ENCODE data around the gene GRB10. TPM values are rescaled to one million over a fixed set of nuclear protein-coding genes. Genes with fewer than 3 reads are reported as not detected.

The GRB10 gene
- polyA plus RNA-seq, 2 of the 4 experiments (the other 2 are of a cell fraction) = 23.2 to 37.0 TPM

GRCh38 chr7:50696810-50697582 lies 85.7 kb downstream of the GRB10 start:
- no peak overlapping the region for H3K27ac ChIP-seq
- ChIA-PET CTCF (interaction anchor here (0.6 to 2.6 kb wide), 5 partner anchors 52 to 464 kb away, joined by 3 to 10 read pairs (median 3); no protein-coding TSS in a partner anchor), POLR2A (no interaction called here)
- FAIRE-seq (no peak), DNase-seq (ENCODE audit: low read depth in 1 of 2, low spot score in 1 of 2) (peak in 1 of 2 experiments; percentile 41), ATAC-seq (peak; percentile 77; a peak in 4 of 6 replicates)
- WGBS (ENCODE audit: missing lambda C conversion rate) = 84% methylated on average over 3 of the region's 3 CpGs
- H3K9me3 ChIP-seq = no peaks in the 10 kb centered on the region
- H3K4me2 ChIP-seq = no peak overlapping the region
- no peak for TF ChIP-seq GATA3 (IDR thresholded peaks at IDR 0.05; ENCODE audit: borderline replicate concordance)
- TF ChIP-seq SMC3 (IDR thresholded peaks at IDR 0.05) = peak; percentile 65
- TF ChIP-seq MYC (IDR thresholded peaks at IDR 0.05; ENCODE audit: borderline replicate concordance, low read length) = no peak
- no peak for TF ChIP-seq RNF2 (IDR thresholded peaks at IDR 0.05; ENCODE audit: borderline replicate concordance, low read depth)
- TF ChIP-seq, protein P1, sequence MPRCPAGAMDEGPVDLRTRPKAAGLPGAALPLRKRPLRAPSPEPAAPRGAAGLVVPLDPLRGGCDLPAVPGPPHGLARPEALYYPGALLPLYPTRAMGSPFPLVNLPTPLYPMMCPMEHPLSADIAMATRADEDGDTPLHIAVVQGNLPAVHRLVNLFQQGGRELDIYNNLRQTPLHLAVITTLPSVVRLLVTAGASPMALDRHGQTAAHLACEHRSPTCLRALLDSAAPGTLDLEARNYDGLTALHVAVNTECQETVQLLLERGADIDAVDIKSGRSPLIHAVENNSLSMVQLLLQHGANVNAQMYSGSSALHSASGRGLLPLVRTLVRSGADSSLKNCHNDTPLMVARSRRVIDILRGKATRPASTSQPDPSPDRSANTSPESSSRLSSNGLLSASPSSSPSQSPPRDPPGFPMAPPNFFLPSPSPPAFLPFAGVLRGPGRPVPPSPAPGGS (IDR thresholded peaks at IDR 0.05) = no peak
- TF ChIP-seq MAFK (IDR thresholded peaks at IDR 0.05; ENCODE audit: partially characterized antibody) = no peak
- TF ChIP-seq, protein P2, sequence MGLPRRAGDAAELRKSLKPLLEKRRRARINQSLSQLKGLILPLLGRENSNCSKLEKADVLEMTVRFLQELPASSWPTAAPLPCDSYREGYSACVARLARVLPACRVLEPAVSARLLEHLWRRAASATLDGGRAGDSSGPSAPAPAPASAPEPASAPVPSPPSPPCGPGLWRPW (IDR thresholded peaks at IDR 0.05) = no peak
- no peak for TF ChIP-seq CHD4 (IDR thresholded peaks at IDR 0.05; ENCODE audit: borderline replicate concordance)
- TF ChIP-seq EHMT2 (IDR thresholded peaks at IDR 0.05; ENCODE audit: low read depth) = no peak
- TF ChIP-seq JUNB (IDR thresholded peaks at IDR 0.05) = no peak
- TF ChIP-seq, protein P3, sequence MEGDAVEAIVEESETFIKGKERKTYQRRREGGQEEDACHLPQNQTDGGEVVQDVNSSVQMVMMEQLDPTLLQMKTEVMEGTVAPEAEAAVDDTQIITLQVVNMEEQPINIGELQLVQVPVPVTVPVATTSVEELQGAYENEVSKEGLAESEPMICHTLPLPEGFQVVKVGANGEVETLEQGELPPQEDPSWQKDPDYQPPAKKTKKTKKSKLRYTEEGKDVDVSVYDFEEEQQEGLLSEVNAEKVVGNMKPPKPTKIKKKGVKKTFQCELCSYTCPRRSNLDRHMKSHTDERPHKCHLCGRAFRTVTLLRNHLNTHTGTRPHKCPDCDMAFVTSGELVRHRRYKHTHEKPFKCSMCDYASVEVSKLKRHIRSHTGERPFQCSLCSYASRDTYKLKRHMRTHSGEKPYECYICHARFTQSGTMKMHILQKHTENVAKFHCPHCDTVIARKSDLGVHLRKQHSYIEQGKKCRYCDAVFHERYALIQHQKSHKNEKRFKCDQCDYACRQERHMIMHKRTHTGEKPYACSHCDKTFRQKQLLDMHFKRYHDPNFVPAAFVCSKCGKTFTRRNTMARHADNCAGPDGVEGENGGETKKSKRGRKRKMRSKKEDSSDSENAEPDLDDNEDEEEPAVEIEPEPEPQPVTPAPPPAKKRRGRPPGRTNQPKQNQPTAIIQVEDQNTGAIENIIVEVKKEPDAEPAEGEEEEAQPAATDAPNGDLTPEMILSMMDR (IDR thresholded peaks at IDR 0.05) = peak; percentile 49
- TF ChIP-seq ZFP36 (IDR thresholded peaks at IDR 0.05; ENCODE audit: borderline replicate concordance, partially characterized antibody) = no peak
- TF ChIP-seq, protein P4, sequence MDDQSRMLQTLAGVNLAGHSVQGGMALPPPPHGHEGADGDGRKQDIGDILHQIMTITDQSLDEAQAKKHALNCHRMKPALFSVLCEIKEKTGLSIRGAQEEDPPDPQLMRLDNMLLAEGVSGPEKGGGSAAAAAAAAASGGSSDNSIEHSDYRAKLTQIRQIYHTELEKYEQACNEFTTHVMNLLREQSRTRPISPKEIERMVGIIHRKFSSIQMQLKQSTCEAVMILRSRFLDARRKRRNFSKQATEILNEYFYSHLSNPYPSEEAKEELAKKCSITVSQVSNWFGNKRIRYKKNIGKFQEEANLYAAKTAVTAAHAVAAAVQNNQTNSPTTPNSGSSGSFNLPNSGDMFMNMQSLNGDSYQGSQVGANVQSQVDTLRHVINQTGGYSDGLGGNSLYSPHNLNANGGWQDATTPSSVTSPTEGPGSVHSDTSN (IDR thresholded peaks at IDR 0.05) = no peak
- no peak for TF ChIP-seq HOXB5 (CRISPR knock-in tag; IDR thresholded peaks at IDR 0.05)
- no peak for TF ChIP-seq POLR2AphosphoS2 (conservative IDR thresholded peaks at IDR 0.05; ENCODE audit: low read length)
- TF ChIP-seq BHLHE40 (IDR thresholded peaks at IDR 0.05; ENCODE audit: low read depth, low read length) = no peak
- TF ChIP-seq RAD21 (conservative IDR thresholded peaks at IDR 0.05 in 1 of 2, IDR thresholded peaks at IDR 0.05 in 1 of 2) = peak; percentile 47 to 61
- H3K4me3 ChIP-seq = no peak overlapping the region
- H3K4me1 ChIP-seq = 0 out of 3 replicates have a peak, but pooled peaks cover 4% of the 10 kb centered on the region

- no peak for DNase-seq (ENCODE audit: low read depth in 1 of 2, low spot score in 1 of 2)
- Histone ChIP-seq H3K9me3 (no peaks in the 10 kb centered on the region), H3K4me1 (0 out of 3 replicates have a peak, but pooled peaks cover 4% of the 10 kb centered on the region), H3K4me3 (no peak overlapping the region), H3K4me2 (no peak overlapping the region), H3K27ac (no peak overlapping the region)
- FAIRE-seq = no peak
- ChIA-PET POLR2A (no interaction called here), CTCF (interaction anchor here (2.5 kb wide), 1 partner anchor 372 kb away, joined by 6 read pairs; no protein-coding TSS in a partner anchor)
- ATAC-seq = no peak
- WGBS (ENCODE audit: missing lambda C conversion rate) = 95% methylated on average over 2 of the region's 2 CpGs
- TF ChIP-seq POLR2A (IDR thresholded peaks at IDR 0.05; ENCODE audit: low read length) = no peak
Measured at GRCh38 chr7:50695026-50695425, 87.7 kb downstream of the GRB10 start.

Measured in A549 (cell line).